Measurements from ENCODE around the gene DPT.

The DPT gene

DNA sequence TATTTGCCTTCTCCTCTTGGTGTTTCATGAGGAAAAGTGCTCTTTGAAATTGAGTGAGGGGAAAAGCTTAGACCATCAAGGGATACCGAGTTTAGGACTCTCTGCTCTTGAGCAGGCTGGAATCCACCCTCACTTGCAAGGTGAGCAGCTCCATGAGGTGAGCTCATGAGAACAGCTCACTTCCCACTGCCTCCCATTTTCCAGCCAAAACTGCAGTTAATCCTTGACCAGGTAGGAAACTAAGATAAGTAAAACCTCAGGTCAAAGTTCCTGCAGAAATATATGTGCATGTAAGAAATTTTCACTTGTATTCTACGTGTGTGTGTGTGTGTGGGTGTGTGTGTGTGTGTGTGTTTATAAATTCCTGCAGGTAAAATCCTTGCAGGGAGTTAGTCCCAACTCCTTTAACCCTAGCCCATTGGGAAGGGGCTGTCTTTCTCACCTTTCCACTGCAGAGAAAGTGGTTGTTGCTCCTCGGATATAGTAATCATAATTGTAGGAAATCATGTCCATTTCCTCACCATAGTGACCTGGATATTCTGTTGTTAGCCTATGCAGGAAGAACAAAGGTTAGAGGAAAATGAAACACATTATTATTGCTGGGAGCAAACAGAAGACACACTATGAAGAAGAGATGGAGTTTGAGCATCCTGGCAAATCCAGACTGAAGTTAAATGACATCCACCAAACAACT is 28.3 kb downstream of the DPT start:
- no peak for DNase-seq (ENCODE audit: low read depth, low spot score)

DNA sequence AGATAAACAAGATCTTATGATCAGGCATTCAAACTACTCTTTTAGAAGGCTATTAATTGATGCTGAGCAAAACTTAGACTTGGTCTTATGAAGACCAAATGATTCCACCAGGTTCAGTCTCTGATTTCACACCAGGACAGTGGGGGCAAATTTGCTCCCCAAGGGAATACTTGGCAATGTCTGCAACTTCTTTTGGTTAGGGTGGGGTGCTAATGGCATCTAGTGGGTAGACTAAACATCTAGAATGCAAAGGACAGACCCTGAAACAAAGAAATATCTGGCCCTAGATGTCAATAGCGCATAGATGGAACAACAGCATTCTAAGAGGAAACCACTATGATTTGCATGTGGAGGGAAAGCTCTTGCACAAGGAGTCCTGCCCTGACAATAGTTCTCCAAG is 30.6 kb downstream of the DPT start:
- no peak for DNase-seq (ENCODE audit: low read depth, low spot score)

DNA sequence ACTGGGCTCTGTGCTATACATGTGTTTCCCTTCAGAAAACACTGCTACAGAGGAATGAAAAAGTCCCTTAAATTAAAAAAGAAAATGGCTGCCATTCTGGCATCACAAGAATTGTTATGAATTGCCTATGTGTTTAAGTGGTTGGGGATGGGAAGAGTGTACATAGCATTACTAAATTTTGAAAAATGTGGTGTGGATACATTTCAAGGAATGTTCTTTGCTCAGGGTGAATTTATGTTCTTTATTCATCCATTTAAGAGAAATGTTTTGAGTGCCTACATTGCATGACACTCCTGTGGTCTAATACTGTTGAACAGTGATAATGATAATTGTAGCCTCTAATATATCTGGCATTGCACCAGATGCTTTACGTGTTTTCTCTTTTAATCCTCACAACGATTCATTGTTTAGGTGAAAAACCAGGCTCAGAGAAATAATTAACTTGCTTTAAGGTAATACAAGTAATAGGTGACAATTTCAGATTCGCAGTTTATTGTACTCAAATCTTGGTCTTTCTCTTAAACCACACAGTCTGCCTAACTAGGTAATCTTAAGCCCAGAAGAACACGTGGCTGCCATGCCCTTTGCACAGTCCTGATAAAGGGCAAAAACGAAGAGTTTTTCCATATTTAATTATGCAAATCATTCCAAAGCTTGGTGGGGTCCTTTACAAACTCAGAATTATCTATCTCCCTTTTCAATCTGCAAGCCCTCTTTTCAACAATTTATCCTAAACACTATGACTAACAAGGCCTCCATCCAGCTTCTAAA is 31.5 kb downstream of the DPT start:
- DNase-seq (ENCODE audit: low read depth, low spot score) = no peak

DNA sequence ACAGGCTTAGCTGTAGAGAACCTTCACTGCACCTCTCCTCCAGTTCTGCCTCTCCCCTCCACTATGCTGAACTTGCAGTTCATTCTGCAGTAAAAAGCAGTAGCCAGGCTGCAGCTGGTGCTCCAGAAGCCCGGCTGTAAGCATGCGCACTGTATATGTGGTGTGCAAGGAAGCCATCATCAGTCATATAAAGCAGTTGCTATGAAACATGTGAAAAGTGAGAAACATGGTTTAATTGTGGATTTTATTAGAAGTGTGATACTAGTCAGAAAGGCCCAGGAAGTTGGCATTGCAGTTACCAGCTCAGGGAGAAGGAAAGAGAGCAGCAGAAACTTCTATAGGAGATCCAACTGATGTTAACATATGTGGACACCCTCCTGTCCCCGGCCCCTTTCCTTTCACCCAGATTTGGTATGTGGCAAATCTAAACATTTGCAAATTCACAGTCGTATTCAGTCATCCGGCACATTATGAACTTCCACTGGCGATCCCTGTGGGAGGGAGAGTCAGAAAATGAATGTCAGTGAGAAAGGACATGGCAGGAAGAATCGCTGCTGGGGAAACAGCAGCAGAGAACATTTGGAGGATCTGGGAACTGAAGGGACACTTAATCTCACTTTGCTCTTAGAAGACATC is 32.8 kb downstream of the DPT start:
- no peak for DNase-seq (ENCODE audit: low read depth, low spot score)

DNA sequence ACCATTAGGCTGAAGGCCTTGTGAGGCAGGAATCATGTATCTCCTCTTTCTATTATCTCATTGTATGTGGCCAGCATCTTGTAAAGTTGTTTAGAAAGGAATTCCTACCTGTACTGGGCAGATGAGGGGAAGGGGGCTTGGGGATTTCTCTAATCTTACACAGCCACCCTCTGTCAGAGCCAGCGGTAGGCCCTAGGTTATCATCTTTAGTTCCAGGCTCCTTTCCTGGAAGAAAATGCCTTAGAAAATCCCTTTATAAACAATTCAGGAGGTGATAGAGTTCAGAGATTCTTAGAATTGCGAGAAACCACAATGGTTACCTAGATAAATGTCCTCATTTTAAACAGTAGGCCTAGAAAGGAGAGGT is 35.2 kb downstream of the DPT start:
- DNase-seq (ENCODE audit: low read depth, low spot score) = no peak

DNA sequence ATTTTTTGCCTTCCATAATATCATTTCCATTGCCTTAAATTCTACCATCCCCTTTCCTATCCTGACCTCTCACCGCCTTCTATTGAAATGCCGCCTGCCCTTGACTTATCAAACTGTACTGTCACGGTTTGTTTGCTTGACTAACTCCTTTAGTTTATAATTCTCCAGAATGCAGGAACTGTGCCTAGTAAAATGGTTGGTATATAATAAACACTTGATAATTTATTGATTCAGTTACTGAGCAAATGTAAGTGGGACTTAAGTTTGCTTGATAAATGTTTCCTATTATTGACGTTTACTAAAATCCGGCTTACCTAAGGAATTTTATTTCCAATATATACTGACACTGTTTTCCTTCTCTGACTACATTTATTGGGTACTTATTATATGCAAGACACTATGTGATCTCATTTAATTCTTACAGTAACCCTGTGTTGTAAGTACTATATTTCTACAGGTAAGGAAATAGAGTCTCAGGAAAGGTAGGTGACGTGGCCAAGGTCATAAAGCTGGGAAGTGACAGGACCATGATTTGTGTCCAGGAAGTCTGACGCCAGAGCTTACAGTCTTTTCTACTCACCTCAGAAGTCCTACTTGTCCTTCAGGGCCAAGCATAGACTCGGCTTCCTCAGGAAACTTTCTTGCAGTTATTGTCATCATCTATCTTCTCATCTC is 35.7 kb downstream of the DPT start:
- no peak for DNase-seq (ENCODE audit: low read depth, low spot score)

DNA sequence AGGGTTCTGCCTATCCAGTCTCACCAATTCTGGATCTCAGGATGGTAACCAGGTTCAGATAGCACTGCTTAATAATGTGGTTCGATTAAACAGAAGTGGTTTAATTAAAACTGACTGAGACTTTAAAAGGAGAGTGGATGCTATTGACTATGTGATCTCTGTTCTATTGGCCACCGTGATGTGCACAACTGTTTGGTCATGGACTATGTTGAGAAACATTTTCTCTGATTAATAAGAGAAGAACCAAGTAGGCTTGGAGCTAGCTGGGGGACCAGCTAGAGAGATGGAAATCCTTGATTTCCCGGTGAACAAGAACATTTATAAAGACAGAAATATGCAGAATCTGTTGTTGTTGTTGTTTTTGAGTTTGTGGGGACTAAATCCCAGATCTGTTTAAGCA is 36.5 kb downstream of the DPT start:
- DNase-seq (ENCODE audit: low read depth, low spot score) = no peak

DNA sequence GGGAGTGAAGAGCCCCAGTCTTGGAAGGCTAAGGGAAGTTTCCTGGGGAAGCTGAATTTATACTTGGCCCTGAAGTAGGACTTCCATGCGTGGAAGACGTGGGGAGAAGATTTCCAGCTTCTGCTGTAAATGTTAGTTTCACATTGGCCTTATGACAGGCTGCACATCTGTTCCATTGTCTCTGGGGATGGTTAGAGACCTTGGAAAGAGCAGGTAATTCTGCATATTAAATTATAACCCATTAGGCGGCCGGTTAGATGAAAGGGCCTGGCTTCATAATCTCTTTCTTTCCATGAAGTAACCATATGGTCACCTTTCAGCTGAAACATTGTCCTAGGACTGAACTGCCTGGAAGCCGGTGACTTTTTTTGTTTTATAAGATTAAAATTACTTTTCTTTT is 37.5 kb downstream of the DPT start:
- DNase-seq (ENCODE audit: low read depth, low spot score) = no peak

DNA sequence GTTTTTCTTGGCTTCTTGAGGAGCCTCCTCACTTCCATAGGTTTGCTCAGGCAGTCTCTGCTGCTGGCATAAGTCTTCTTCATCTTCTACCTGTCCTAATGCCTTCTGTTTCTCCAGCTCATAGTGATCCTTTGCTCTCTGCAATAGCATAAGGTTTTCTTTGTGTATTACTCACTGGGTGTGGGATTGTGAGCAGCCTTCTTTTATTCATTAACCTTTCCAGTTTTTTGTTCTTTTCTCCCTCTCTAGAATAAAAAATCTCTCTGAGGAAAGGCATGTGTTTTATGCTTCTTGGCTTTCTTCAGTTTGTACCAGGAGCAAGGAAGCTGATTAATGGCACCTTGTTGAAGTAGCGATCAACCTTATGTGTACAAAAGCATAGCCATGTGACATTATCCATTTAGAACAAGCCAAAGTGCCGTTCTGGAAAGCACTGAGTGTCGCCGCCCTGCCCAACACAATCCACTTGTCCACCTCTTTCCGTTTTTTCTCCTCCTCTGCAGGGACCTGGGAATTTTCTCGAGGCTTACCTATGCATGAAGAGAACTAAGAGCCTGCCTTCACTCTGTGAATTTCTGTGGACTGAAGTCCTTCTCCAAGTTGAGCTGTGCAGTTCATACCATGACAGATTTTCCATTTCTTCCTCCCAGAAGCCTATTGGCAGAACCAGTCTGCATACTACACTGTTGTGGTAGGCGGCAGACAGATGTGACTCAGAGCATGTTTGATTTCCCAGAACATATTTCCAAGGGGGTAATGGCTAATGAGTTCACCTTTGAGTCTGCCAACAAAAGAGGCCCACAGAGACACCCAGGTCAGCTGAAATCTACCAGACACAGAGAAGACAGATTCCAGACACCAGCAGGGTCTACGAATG is 39.0 kb downstream of the DPT start:
- peak; percentile 79 for DNase-seq (ENCODE audit: low read depth, low spot score)

DNA sequence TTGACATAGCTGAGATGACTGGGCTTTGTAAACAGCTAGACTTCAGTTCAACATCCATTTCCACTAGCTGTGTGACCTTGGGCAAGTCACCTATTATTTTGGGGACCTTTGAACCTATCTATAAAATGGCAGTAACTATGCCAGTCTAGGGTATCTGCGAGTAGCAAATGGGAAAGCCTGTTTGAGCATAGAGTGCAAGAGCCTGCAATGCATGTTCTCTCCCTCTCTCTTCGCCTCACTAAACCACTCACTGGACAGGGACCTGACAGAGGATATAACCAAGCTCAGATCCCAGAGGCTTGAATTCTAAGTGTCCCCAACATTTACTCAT is 39.7 kb downstream of the DPT start:
- DNase-seq (ENCODE audit: low read depth, low spot score) = no peak

DNA sequence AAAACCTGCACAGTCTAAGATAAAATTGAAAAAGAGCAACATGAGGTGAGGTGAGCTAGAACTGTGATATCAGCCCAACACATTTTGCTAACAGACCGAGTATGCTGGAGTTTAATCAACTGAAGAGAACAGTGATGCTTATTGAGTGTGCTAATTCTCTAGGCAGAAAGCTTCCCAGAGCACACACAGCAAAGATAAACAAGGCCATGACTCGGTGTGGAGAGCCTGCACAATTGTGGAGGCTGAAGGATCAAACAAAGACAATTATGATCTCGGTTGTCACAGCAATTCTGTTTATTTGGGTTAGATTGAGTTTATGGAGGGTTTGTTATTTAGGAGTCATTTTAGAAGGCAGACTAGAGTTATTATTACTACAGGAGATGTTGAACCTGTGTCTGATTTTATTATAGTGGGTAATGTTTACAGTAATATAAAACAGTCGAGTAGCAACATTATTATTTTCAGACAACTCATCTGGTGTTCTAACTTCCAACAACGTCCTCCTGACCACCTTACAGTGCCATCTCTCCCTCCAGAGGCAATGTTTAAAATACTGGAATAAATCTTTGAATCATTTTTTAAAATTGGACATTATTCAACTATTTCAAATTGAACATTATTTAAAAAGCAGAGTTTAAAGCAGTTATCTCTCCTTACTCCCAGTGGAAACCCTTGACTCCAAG is 40.2 kb downstream of the DPT start:
- no peak for DNase-seq (ENCODE audit: low read depth, low spot score)

DNA sequence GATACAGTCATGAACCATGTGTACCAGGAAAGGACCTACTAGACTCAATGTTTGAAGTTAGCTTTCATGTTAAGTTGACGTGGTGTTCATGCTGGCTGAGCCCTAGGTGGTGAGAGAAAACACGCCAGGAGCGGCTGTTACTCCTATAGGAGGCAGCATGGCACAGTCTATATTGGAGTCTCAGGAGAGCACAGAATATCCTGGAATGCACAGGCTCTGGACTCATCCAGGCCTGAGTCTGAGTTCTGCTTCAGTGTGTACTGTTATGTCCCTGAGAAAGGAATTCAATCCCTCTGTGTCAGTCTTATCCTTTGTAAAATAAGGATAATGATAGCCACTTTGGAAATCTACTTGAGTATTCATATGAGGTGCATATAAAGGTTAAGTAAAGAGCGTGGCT is 41.2 kb downstream of the DPT start:
- DNase-seq (ENCODE audit: low read depth, low spot score) = no peak

DNA sequence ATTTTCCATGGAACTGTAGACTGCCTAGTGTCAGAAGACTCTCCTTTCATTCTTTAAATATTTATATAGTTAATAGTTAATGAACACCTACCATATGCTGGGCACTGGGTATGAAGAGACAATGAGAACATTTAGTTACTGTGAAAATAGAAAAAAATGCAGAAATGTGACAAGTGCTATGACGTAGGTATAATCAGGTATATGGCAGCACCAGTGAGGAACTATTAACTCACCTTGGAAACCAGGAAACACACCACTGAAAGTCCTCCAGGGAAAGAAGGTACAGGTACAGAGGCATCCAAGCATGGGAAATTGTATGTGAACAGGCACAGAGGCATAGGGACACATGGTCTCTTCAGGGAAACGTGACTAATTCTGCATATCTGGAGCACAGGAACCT is 42.3 kb downstream of the DPT start:
- DNase-seq (ENCODE audit: low read depth, low spot score) = no peak

DNA sequence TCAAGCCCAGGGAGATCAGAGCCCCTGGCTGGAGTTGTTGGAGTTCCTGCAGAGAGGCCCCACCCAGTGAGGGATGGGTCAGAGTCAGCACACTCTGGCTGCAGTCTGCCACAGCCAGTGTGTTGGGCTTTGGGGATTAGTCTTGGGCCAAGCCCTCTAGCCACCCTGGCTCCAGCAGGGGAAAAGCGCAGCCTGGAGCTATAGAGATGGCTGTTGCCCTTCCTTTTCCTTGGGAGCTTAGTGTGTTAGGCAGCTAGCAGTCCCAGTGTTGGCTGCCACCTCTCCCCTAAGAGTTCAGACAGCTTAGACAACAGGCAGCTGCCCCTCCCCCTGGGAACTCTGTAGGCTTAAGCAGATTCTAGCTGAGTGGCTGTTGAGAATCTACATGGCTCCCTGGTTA is 45.1 kb downstream of the DPT start:
- DNase-seq (ENCODE audit: low read depth, low spot score) = no peak

DNA sequence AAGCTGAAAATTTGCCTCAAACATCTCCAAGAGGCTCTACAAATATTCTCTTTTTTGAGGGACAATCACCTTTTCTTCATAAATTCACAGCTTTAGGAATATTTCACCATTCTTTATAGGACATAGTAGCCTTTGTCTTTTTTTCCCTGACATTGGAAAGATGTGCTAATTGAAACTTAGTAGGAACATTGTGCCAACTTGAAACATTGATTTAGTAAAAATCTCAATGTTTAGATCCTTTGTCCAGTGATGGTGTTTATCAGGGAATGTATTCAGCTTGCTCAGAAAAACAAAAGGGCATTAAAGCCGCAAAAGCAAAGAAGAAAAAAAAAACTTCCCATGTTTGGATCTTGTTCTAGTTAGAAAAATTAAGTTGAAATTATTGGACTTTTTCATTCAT is 52.1 kb downstream of the DPT start:
- DNase-seq (ENCODE audit: low read depth, low spot score) = no peak

DNA sequence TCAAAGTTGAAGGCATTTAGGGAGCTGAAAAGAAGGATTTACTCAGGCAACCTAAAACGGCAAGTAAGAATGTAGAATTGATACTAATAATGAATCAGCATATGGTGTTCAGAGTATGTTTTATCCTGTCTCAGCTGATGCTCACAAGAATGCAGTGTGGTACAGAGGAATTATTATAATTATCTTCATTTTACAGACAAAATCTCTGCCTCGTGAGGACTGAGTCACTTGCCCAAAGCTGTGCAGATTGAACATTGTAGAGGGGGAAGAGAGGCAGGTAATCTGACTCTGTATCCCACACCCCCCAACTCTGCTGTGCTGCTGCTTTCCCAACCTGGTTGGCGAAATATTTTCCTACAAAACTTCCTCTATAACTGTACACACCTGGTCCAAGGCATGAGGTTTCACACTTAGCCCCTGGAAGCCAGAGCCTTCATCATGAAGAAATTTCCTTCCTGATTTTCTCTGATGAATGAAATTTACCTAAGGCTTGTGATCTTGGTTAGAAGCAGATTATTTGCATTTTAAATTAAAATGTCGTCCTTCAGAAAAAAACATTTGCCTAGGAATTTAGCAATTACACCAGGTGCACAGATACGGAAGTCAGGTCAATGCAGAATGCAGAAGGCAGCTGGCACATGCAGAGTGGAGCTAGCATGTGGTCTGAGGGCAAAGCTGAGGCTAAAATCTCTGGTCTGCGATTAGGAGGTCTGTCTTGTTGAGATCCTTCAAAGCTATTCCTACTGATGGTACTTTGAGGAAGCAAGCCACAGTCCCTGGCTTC is 52.8 kb downstream of the DPT start:
- no peak for DNase-seq (ENCODE audit: low read depth, low spot score)

DNA sequence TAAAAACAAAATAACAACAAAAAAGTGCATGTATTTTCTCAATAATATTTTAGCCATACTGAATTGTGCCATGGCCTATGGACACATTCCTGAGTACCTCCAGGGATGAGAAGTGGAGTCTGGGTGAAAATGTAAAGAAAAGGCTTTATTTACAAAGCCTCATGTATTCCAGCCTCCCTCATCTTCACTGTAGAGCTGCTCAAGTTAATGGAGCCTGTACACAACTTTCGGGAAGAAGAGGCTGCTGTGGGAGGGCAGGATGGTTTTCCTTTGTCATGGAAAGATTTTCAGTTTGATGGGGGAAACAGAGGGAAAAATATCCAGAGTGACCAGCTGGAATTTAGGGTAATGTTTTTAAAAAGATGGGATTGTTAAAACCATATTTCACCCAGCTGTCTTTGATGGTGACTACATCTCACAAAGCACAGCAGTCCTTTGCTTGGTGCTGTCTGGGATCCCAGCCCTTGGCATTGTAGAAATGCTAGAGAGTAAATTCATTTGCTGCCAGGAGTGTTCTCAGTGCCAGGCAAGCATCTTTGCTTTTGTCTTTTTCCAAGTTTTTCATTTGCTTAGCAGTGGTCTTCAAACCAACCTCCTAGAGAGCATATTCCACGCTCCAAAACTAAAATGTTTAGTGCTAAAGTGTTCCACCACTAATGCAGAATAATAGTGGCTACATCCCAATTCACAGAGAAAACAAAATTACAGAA is 54.9 kb downstream of the DPT start:
- no peak for DNase-seq (ENCODE audit: low read depth, low spot score)

DNA sequence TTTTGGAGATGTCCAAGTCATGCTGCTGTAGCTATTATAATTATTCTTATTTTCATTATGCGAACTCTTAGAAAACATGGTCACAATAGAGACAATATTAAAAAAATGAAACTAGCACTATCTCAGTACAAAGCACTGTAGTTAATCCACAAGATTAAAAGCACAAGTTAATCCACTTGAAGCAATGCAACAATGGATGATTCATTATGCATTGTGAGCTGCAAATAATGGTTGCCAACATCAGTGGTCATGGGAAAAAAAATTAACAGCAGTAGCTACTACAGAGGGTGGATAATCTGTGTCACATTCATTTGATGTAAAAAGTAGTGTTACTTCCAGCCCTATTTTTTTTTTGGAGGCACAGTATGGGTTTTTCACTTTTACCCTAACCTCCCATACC is 56.7 kb downstream of the DPT start:
- DNase-seq (ENCODE audit: low read depth, low spot score) = no peak

DNA sequence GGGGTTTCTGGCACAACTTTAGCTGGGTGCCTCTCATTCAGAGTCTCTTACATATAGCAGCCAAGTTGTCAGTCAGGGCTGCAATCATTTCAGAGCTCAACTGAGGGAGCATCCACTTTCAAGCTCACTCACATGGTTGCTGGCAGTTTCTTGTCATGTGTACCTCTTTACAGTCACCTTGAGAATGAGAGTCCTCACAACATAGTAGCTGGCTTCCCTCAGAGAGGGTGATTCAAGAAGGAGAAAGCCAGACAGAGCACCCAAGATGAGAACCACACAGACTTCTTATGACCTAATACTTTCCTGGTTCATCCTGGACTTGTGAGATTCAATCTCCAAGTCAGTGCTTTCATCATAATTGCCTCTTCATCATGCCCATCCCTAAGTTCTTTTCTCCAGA is 57.2 kb downstream of the DPT start:
- no peak for DNase-seq (ENCODE audit: low read depth, low spot score)

DNA sequence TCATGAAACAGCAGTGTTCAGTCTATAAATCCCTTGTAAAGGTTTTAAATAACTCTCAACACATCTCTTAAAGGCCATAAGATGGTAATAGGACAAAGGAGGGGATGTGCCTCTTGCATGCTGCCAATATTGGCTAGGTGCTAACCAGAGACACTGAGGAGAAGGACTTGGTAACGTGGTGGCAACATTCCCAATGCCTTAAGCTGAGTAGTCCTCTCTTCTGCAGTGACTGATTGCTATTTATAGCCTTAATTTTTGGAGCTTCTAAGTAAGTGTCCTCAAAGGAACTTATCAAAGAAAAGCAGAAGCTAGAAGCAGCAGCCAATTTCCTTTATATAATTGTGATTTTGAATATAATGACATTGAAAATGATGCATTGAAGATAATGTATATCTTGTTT is 63.0 kb downstream of the DPT start:
- DNase-seq (ENCODE audit: low read depth, low spot score) = no peak
